GM19238 (cell line): ENCODE data around the gene EML6.
A peak's percentile ranks its signal among the peaks of the same experiment; 100 is the strongest.
"Not testable (repeated sequence)": the region's sequence is repeated elsewhere in the genome, so short reads cannot be mapped to it uniquely, and the experiment has no call there.

Source experiments
- DNase-seq: peaks from one replicate; pipeline ENCODE4 v3.0.0; 2011; ENCODE audit warnings: low spot score; ENCODE audit not compliant: insufficient read length

The EML6 gene

DNA sequence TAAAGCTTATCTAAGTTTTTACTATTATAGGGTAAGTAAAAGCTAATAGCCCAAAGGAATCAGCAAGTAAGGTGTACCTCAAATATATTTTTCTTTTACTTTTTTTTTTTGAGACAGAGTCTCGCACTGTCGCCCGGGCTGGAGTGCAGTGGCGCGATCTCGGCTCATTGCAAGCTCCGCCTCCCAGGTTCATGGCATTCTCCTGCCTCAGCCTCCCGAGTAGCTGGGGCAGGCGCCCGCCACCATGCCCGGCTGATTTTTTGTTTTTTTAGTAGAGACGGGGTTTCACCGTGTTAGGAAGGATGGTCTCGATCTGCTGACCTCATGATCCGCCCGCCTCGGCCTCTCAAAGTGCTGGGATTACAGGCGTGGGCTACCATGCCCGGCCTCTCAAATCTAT, 267.2 kb downstream of the EML6 start:
- DNase-seq: not testable (repeated sequence)

DNA sequence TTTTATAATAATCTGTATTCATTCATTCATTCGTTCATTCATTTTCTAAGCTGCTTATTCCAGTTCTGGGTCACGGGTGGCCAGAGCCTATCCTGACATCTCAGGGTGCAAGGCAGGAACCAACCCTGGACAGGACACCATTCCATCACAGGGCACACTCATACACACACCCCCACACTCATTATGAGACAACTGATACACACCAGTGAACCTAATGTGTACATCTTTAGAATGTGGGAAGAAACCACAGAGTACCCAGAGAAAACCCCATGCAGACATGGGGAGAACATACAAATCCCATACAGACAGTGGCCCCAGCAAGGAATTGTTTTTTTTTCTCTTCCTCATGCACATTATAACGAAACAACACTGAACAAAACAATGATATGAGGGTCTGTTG, 272.1 kb downstream of the EML6 start:
- DNase-seq: no peak

DNA sequence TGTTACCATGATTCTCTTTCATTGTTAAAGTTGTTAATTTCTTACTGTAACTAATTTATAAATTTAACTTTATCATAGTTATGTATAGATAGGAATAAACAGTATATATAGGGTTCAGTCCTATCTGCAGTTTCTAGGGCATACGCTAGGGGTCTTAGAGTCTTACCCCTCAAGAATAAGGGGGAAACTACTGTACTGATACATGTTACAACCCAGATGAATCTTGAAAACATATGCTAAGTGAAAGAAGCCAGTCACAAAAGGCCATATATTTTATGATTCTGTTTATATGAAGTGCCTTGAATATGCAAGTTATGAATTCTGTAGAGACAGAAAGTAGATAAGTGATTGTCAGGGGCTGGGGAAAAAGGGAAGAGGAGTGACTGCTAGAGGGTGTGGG, 274.4 kb downstream of the EML6 start:
- DNase-seq: no peak

DNA sequence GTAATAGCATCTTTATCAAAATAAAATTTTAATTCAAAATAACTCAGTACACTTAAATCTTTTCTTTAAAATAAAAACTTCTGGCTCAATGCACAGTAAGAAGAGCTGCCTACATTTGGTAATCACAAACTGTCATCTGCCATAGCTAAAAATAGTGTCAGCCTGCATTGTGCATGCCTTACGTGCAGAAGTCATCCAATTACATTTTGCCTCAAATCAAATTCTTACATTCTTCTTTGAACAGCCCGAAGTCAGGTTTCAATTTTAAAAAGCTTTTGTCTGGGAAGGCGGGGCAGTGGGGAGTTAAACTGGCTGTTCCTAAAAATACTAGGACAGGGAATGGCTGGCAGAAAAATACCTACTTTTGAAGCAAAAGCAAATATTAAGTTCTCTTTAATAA, 275.7 kb downstream of the EML6 start:
- DNase-seq: no peak

DNA sequence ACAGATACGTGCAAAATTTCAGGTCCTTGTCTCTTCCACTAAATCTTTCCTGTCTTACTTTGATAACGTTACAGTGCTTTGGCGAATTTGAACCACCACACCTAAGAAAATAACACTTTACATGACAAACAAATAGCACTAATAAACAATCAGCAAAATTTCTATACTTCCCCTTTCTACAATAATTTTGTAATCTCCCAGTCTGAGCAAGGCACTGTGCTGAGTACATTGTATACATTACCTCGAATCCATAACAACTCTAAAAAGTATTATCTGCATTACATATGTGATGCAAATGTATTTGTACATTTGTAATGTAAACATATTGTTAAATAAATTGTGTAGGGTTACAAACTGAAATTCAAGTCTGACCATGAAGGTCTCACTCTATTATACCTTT, 276.9 kb downstream of the EML6 start:
- no peak for DNase-seq

DNA sequence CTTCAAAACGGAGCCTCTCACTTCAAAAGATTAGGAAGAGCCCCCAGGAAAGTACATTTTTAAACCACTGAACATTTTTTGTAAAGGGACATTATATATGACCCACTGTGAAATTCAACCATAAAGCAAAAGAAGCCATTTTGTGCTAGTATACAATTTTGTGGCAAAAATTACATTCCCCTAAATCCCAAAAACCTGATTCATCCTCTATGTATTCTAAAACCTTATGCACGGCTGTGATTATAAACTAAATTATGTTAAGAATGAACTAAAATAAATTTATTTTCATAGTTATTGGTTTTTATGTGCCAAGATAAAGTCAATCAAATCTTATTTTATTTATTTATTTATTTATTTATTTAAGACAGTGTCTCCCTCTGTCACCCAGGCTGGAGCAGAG, 278.3 kb downstream of the EML6 start:
- DNase-seq: no peak

DNA sequence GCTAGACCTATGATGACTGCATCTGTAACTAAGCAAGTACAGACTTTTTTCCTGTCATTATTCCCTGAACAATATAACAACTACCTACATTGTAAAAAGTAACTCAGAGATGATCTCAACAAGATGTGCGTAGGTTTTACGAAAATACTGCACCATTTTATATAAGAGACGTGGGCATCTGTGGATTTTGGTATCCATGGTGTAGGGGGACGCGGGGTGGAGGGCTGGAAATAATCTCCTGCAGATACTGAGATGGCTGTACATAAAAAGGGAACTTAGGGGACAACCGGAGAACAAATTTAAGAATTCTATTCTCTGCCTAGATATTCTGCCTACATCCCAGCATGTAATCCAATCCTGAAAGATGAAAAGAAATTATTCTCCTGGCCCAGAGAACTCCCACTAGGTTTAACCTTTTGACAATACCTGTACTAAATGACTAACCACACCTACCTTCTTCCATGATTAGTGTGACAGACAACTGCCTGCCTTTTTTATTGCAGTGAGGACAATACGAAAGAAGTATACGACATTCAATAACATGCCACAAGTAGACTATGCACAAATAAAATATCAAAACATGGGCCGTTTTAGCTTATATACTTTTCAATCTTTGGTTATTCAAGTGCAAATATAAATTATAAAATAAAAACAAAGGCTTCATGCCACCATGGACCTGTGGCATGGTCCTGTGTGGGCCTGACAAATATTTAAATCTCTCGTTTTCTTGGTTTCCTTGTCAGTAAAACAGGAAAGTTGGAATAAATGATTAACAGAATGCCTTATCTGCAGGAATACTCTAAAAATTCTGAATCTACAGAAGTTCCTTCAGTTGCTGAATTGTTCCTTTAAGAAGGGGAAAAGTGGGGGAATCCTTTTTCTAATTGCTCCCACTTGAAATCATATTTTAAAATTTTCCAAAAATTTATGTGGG, 280.5 kb downstream of the EML6 start:
- no peak for DNase-seq

DNA sequence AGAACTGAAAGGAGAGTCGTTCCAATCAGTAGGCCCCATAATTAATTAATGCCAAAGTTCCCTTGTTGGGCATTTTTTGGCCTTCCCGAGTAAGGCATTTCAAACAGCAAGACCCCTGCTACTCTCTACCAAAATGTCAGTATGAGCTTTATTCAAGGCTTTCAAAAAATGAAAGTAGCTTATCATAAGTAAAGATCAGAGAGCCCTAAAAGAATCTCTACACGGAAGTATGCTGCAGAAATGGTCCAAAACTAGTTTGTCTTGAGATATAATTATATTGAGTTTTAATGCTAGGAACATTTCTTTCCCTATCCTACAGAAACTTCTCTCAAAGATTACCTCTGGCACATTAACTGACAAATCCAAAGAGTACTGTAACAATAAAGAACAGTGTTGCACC, 282.8 kb downstream of the EML6 start:
- no peak for DNase-seq

DNA sequence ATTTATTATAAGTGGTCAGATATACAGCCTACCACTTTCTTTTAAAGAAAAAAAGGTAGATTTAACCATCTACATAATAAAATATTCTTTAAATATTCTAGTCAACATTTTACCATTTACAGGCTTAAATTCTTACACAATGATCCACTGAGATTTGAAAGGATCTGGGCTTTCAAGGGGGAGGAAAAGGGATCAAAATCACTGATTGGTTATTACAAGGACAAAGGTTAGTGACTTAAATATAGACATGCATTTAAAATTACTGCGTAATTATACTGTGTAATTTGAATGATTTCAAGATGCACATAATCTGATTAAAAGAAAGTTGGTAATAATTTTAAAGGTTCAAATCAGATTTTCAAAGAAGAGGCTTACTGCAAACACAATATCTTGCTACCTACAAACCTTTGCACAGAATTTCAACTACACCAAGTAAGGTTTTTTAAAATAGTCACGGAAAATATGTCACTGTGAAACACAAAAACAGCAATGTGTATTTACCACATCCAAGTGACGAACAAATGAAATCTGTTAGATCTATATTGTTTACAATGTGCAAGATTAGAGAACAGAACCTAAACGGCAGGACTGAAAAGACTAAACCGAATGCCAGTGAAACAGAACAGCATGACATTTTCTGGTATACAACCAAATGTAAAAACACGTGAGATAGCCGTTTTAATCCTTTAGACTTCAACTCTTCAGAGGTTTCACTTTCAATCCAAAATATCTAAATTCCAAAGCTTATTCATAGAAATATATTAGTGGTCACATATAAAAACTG, 286.0 kb downstream of the EML6 start:
- DNase-seq: no peak

DNA sequence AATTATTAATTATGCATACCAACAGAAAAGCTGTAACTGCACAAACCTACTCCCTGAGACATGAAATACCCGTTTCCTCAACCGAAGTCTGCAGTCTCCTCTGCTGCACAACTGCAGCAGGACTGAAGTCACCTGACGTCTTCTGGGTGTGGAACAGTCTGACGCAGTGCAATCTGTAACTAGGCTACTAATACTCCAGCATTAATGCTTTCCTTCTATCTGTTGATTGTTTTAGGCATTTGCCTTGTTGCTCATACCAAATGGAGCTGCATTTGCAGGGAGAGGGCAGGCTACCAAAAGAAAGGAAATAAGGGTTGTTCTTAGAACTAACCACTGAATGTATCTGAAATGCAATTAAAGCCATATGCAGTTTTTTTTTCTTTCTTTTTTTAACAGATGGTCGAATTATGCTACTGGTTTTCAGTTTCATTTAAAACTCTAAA, 286.7 kb downstream of the EML6 start:
- DNase-seq: peak; percentile 26

DNA sequence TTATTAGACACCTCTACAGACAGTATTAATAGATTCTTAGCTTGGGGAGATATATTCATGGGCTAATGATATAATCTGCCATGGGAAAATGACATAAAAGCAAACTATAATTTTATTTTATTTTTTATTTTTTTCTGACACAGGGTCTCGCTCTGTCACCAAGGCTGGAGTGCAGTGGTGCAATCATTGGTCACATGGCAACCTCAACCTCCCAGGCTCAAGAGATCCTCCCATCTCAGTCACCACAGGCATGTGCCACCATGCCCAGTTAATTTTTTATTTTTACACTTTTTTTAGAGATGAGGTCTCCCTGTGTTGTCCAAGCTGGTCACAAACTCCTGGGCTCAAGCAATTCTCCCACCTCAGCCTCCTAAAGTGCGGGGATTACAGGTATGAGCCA, 287.5 kb downstream of the EML6 start:
- no peak for DNase-seq

DNA sequence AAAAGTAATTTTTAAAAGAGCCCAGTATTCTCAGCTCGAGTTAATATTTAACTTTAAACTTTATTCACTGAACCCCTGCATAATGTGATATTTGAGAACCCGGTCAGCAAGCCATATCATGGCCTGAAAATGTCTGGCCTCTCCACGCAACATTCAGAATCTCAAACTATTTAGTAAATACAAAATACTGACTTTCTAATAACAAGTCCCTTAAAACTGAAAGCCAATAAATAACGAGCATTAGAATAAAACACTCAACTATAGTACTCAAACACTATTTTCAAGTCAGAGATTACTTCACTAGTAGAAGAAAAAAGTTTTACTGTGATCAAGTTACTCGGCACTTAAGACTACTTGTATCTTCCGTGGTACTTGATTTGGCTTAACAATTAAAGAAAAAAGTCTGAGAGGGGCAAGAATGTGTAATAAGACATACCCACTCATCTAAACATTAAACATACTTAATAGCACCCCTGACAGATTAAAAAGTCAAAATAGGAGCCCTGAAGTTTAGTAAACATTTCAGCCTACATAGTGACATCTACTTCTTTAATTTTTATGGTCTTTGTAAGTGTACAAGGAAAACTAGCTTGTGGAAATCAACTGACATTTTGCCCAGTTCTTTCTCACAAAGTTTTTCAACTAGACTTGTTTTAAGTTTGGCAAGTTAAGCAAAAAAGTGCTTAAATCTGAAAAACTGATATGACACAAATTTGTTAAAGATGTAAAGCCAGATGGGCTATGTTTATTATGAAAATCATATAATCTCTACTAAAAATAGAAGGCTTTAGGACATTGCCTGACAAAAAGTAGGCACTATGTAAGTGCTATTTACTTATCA, 288.6 kb downstream of the EML6 start:
- DNase-seq: no peak

DNA sequence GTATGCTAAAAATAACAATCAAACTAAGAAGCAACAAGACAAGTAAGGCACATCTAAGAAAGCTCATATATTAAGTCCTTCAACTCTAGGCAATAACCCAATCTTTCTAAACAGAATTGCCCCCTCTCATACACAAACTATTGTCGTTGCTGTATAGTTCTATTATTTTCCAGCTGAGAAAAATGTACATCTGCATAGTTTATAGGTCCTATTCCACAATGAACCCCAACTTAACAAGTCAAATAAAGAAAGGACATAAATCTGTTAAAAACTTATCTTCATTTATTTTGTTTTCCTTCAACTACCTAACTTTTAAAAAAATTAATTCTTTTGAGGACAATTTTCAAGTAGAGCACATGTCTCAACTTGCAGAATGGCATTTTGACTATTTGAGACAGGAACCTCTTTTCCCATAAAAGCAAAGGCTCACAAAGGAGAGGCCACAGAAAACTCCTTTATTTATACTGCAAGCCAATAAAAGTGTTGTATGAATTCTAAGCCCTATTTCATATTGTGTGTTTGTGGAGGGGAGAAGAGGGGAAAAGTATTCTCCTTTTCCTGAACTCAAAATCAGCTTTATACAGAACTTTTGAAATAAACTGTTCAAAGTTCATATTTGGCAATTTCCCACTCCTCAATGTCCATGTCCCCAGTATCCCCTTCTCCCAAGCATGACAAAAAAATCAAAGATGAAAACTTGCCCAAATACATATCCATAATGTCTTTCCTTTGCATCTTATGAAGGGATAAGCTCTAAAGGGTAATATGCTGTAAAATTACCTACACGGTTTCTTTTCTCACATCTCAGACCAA, 289.4 kb downstream of the EML6 start:
- DNase-seq: no peak

DNA sequence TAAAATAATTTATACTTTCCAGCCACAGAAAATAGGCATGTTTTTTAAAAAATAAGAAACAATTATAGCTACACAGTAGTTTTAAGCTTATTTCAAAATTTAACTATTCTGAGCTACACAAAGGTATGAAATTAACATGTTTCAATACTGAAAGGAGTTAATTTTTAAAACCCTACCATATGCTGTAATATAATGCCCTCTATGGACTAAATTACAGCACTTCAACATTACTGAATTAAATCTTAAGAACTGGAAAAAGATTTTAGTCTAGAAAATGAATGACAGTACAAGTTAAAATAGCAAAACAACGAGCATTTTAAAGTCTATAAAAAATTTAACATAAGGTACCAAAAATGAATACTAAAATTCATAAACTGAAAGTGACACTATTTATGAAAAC, 290.5 kb downstream of the EML6 start:
- DNase-seq: no peak

DNA sequence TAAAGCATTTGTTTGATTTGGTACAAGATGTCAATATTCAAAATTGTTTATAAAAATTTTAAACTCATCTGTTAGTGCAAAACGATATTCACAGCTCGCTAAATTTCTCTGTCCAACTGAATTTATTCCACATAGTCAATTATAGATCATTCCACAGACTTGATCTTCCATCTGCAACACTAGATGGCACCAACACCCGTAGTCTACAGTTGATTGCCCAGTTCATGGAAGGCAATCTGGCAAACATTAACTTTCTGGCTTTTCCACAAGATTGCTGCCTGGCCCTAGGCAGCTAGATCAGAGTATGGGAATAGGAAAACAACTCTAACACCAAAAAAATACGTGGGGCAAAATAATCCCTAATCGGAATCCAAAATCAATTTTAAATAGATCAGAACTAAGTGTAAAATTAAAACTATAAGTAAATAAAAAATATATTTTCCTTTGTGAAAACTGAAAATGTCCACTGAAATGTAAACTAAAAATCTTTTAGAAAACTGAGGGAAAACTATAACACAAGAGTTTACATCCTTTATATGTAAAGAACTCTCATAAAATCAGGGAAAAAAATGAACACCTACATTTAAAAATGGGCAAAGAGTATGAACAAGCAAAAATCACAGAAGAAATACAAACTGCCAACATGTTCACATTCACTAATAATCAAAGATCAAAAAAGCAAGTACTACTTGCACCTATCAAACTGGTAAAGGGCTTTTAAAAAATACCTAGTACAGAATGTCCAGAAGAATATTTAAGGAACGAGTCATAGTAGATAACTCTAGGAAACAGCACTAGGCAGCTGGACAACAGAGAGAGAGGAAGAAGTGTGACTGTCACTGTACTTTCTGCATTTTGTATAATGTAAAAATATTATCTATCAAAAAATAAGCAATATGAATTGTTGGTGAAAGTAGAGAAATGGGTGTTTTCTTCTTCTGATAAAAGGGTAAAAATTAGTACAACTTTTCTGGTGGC, 291.8 kb downstream of the EML6 start:
- DNase-seq: no peak

DNA sequence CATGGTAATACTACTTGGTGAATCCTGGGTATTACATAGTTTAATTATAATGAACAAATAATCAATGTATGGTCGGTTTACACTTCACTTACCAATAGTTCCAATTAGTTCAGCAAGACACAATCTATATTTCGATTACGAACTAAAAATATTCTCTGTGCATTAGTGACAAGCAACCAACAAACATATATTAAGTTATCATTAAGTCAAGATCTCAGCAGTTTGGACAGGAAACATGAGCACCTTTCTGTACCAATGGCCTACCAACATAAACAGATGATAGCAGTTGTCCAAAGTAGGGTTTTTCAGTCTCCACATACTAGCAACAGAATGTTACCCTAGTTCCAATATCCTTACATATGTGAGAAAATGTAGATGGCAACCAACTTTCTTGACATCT, 294.0 kb downstream of the EML6 start:
- no peak for DNase-seq

DNA sequence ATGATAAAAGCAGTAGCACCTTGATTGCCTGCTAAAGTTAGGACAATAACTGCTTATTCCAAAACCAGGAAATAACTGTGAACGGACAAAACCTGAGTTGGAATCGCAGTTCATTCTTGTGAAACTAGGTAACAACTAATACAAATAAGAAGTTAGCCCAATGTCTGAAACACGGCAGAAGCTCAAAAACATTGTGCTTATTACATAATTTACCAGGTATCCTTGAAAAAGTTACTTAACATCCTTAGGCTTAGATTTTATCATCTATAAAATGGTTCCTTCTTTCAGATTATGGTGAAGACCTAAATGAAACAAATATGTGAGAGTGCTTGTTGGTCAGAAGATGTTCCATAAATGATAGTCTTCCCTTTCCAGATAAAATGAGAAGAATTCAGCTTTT, 294.4 kb downstream of the EML6 start:
- no peak for DNase-seq

DNA sequence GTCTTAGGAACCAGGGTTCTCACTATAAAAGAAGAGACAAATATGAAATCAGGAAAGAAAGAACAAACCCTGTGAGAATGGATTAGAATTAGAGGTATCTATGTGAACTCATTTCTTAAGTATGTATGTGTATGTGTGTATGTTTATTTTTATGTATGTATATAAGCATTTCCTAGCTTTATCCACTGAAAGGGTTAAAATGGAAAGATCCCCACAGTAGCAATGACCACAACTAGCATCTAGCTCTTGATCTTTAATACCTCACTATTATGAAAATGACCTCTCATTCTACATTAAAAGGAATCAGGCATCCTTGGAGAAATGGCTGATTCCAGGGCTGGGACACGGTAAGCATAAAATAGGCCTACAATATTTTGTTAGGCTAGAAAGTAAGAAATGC, 295.2 kb downstream of the EML6 start:
- no peak for DNase-seq

DNA sequence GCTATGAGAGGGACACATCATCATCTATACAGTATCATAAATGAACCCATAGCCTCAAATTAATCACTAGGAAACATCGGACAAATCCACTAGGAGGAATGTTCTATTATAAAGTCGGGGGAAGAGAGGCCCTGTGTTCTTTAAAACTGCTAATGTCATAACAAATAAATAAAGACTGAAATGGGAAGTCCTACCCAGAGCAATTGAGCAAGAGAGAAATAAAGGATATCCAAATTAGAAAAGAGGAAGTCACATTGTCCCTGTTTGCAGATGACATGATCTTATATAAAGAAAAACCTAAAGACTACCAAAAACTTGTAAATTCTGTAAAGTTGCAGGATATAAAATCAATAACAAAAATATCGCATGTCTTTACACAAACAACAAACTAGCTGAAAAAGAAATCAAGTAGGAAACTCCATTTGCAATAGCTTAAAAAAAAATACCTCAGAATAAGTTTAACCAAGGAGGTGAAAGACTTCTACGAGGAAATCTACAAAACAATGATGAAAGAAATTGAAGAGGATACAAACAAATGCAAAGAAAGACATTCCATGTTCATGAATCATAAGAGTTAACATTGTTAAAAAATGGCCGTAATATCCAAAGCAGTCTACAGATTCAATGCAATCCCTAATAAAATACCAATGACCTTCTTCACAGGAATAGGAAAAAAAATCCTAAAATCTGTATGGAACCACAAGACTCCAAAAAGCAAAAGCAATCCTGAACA, 296.2 kb downstream of the EML6 start:
- no peak for DNase-seq
